Ishikawa (cell line): ENCODE results near the gene CD177.

Source experiments
- CEBPB ChIP-seq: IDR thresholded peaks from 2 replicates; pipeline ENCODE4 v1.6.1; 2012
- CREB1 ChIP-seq: IDR thresholded peaks from 2 replicates; pipeline ENCODE4 v1.6.1; 2012; ENCODE audit warnings: low read depth
- EGR1 ChIP-seq: IDR thresholded peaks from 2 replicates; pipeline ENCODE4 v1.6.1; 2012
- EP300 ChIP-seq: IDR thresholded peaks from 2 replicates; pipeline ENCODE4 v1.6.1; 2012; ENCODE audit warnings: borderline replicate concordance
- FOXM1 ChIP-seq: IDR thresholded peaks from 2 replicates; pipeline ENCODE4 v1.6.1; 2012; ENCODE audit warnings: low read depth, borderline replicate concordance
- NFIC ChIP-seq: IDR thresholded peaks from 2 replicates; pipeline ENCODE4 v1.6.1; 2012
- RAD21 ChIP-seq: IDR thresholded peaks from 2 replicates; pipeline ENCODE4 v1.6.1; 2012; ENCODE audit warnings: low read depth
- TAF1 ChIP-seq: IDR thresholded peaks from 2 replicates; pipeline ENCODE4 v1.6.1; 2012; ENCODE audit warnings: low read depth, mild to moderate bottlenecking
- TCF12 ChIP-seq: IDR thresholded peaks from 2 replicates; pipeline ENCODE4 v1.6.1; 2012; ENCODE audit warnings: low read depth
- TEAD4 ChIP-seq: IDR thresholded peaks from 2 replicates; pipeline ENCODE4 v1.6.1; 2012
- YY1 ChIP-seq: IDR thresholded peaks from 2 replicates; pipeline ENCODE4 v1.6.1; 2012; ENCODE audit warnings: low read depth
- ZBTB7A ChIP-seq: IDR thresholded peaks from 2 replicates; pipeline ENCODE4 v1.6.1; 2012; ENCODE audit warnings: low read depth
- TF ChIP-seq, protein P1 (sequence below): IDR thresholded peaks from 2 replicates; pipeline ENCODE4 v1.6.1; 2012
- TF ChIP-seq, protein P2 (sequence below): IDR thresholded peaks from 2 replicates; pipeline ENCODE4 v1.6.1; 2012
- TF ChIP-seq, protein P3 (sequence below): IDR thresholded peaks from 2 replicates; pipeline ENCODE4 v1.6.1; 2012; ENCODE audit warnings: low read depth, mild to moderate bottlenecking

CD177 gene

GRCh38 chr19:43354305-43354627 lies 780 bp downstream of the CD177 start:
- TF ChIP-seq CREB1 = no peak
- no peak for TF ChIP-seq CEBPB
- TF ChIP-seq FOXM1 = no peak
- no peak for TF ChIP-seq EP300
- TF ChIP-seq, protein P1, sequence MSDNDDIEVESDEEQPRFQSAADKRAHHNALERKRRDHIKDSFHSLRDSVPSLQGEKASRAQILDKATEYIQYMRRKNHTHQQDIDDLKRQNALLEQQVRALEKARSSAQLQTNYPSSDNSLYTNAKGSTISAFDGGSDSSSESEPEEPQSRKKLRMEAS = no peak
- TF ChIP-seq TEAD4 = no peak
- TF ChIP-seq RAD21 = no peak
- no peak for TF ChIP-seq EGR1
- TF ChIP-seq TAF1 = no peak
- no peak for TF ChIP-seq YY1
- TF ChIP-seq, protein P2, sequence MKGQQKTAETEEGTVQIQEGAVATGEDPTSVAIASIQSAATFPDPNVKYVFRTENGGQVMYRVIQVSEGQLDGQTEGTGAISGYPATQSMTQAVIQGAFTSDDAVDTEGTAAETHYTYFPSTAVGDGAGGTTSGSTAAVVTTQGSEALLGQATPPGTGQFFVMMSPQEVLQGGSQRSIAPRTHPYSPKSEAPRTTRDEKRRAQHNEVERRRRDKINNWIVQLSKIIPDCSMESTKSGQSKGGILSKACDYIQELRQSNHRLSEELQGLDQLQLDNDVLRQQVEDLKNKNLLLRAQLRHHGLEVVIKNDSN = no peak
- TF ChIP-seq TCF12 = no peak
- TF ChIP-seq, protein P3, sequence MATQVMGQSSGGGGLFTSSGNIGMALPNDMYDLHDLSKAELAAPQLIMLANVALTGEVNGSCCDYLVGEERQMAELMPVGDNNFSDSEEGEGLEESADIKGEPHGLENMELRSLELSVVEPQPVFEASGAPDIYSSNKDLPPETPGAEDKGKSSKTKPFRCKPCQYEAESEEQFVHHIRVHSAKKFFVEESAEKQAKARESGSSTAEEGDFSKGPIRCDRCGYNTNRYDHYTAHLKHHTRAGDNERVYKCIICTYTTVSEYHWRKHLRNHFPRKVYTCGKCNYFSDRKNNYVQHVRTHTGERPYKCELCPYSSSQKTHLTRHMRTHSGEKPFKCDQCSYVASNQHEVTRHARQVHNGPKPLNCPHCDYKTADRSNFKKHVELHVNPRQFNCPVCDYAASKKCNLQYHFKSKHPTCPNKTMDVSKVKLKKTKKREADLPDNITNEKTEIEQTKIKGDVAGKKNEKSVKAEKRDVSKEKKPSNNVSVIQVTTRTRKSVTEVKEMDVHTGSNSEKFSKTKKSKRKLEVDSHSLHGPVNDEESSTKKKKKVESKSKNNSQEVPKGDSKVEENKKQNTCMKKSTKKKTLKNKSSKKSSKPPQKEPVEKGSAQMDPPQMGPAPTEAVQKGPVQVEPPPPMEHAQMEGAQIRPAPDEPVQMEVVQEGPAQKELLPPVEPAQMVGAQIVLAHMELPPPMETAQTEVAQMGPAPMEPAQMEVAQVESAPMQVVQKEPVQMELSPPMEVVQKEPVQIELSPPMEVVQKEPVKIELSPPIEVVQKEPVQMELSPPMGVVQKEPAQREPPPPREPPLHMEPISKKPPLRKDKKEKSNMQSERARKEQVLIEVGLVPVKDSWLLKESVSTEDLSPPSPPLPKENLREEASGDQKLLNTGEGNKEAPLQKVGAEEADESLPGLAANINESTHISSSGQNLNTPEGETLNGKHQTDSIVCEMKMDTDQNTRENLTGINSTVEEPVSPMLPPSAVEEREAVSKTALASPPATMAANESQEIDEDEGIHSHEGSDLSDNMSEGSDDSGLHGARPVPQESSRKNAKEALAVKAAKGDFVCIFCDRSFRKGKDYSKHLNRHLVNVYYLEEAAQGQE = no peak
- TF ChIP-seq ZBTB7A = no peak
- no peak for TF ChIP-seq NFIC

DNA sequence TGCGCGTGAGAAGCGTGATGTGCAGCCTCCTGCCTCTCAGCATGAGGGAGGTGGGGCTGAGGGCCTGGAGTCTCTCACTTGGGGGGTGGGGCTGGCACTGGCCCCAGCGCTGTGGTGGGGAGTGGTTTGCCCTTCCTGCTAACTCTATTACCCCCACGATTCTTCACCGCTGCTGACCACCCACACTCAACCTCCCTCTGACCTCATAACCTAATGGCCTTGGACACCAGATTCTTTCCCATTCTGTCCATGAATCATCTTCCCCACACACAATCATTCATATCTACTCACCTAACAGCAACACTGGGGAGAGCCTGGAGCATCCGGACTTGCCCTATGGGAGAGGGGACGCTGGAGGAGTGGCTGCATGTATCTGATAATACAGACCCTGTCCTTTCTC lies 8.7 kb downstream of the CD177 start:
- no peak for TF ChIP-seq TCF12
- no peak for TF ChIP-seq EGR1
- no peak for TF ChIP-seq CREB1
- TF ChIP-seq CEBPB = no peak

DNA sequence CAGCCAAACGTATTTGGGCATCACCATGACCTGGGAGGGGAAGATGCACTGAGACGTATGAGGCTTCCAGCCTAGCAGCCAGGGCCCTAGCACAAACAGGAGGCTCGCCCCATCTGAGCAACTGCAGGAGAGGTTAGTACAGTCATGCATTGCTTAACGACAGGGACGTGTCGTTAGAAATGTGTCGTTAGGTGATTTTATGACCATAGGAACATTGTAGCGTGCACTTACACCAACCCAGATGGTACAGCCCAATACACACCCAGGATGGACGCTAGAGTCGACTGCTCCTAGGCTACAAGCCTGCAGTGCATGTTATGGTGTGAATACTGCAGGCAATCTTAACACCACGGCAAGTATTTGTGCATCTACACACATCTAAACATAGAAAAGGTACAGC lies 9.3 kb downstream of the CD177 start:
- TF ChIP-seq TEAD4 = no peak
- TF ChIP-seq EP300 = no peak
- no peak for TF ChIP-seq TCF12
- TF ChIP-seq TAF1 = no peak
- no peak for TF ChIP-seq EGR1
- TF ChIP-seq, protein P1 = no peak
- TF ChIP-seq RAD21 = no peak
- no peak for TF ChIP-seq YY1
- TF ChIP-seq, protein P2 = no peak
- no peak for TF ChIP-seq CEBPB
- no peak for TF ChIP-seq CREB1

DNA sequence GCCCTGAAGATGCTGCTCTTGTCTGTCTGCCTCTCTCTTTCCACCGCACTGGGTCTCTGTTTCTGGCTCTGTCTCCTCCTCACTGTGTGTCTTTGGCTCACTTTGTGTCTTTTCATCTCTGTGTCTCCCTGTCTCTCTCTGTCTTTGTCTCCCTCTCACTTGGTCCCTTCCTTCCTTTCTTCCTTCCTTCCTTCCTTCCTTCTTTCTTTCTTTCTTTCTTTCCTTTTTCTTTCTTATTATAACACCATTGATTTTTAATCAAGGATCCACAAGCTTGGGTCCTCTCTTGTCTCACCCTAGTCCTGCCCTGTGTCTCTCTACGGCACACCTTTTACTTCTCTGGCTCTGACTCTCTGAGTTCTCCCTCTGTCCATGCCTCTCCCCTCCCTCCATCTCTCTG lies 14.3 kb downstream of the CD177 start:
- TF ChIP-seq, protein P3 = no peak
- no peak for TF ChIP-seq ZBTB7A
- TF ChIP-seq RAD21 = no peak
- TF ChIP-seq NFIC = no peak
- no peak for TF ChIP-seq EP300
- TF ChIP-seq, protein P1 = no peak
- no peak for TF ChIP-seq YY1
- no peak for TF ChIP-seq TAF1
- no peak for TF ChIP-seq FOXM1
- TF ChIP-seq TCF12 = no peak
- no peak for TF ChIP-seq TEAD4
- no peak for TF ChIP-seq CREB1
- no peak for TF ChIP-seq EGR1
- TF ChIP-seq, protein P2 = no peak
- TF ChIP-seq CEBPB = no peak

DNA sequence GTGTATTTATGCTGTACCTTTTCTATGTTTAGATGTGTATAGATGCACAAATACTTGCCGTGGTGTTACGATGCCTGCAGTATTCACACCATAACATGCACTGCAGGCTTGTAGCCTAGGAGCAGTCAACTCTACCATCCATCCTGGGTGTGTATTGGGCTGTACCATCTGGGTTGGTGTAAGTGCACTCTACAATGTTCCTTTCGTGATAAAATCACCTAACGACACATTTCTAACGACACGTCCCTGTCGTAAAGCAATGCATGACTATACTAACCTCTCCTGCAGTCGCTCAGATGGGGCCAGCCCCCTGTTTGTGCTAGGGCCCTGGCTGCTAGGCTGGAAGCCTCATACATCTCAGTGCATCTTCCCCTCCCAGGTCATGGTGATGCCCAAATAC lies 18.4 kb downstream of the CD177 start:
- no peak for TF ChIP-seq EP300
- TF ChIP-seq CEBPB = no peak
- TF ChIP-seq FOXM1 = no peak
- no peak for TF ChIP-seq CREB1
- TF ChIP-seq ZBTB7A = no peak
- no peak for TF ChIP-seq RAD21
- no peak for TF ChIP-seq YY1
- TF ChIP-seq, protein P2 = no peak
- TF ChIP-seq, protein P3 = no peak
- no peak for TF ChIP-seq EGR1
- TF ChIP-seq, protein P1 = no peak
- TF ChIP-seq NFIC = no peak
- no peak for TF ChIP-seq TAF1
- TF ChIP-seq TCF12 = no peak
- TF ChIP-seq TEAD4 = no peak
